HG02798 (cell line): Measurements from ENCODE around the gene XCR1.

Experiments used
- ATAC-seq: cut with Tn5 transposase; IDR thresholded peaks from one replicate; pipeline ENCODE4 v1.9.1; 2021; ENCODE audit warnings: mild to moderate bottlenecking; ENCODE audit not compliant: unreplicated experiment, poor library complexity

XCR1 gene

DNA sequence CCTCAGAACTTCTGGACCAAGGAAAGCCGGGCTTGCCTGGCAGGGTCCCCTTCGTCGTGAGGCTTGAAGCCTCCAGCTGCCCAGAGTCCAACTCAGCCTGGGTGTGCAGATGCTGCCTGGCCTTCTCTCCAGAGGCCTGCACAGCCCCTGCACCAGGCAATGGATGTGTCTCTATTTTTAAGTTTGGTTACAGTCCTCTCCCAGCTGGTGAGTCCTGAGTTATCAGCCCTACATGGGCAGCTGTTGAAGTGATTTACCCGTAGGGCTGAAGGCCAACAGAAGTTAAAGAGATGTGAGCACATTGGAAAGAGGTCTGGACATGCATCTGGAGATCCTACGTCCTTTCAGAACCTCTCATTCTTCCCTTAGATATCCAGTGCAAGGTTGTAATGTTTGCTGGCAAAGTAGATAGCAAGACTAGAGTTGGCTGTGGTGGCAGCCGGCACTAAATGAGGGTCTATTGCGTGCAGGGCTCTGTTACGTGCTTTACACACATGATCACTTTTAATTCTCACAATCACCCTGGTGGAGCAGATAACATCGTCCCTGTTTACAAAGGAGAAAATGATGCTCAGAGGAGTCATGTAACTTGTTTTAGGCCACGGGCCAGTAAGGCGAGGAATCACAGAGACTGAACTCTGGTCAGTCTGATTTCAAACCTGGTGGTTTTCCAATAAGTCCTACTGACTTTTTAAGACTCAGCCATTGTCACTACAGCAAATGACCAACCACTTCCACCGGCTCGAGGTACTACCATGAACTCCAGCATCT lies 41.6 kb downstream of the XCR1 start:
- no peak for ATAC-seq

DNA sequence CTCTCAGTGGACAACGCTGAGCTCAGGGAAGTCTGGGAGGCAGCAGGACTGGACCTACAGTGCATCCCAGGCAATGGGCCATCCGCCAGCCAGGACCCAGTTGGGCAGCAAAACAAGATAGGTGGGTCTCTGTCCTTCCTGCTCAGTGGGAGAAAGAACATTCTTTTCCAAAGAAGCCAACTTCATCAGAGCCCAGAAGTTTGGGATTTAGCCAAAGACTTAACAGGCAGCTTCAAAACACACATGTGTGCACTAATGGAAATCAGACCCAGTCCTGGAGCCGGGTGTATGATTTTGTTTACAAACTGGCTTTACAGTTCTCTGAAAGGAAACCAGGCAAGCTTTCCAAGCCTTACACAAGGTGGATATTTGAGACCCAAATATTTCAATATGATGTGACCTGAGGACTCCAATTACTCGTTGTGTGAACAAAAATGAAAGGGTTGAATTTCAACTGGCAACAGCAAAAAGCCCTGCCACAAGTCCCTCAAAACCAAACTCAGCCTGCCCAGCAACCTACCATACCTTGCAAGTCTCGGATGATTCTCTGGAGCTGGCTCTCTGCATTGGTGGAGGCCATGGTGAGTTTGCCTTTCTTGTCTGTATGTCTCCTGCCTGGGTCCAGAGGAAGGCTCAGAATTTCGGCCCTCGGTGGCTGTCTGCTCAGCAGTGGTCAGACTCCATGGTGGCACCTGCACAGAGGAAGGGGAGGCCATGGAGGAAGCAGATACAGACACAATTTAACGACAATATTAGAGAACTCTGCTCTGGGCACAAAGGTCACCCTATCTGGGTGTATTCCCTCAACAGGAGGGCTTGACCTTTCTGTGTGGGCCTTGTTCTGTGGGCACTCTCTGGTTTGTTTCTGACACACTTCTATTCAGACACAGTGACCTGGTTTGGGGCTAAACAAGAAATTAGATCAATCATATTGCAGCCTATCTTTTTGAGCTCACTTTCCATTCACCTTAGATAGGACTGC lies 42.7 kb downstream of the XCR1 start:
- no peak for ATAC-seq

DNA sequence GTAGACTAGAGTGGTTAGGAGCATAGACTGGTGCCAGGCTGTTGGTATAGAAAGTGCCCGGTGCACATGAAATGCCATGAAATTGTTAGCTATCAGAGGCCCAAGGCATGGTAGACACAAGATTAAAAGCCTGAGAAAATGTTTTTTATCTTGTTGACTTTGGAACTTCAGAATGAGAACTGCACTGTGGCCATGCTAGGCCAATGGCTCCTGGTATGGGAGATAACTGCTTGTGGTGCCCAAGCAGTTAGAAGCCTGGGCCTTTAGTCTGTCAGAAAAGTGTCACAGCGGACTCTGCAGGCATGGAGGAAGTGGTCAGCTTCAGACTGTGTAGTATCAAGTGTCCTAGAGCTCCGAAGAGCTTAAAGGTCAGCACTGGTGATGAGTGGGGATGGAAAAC lies 43.5 kb downstream of the XCR1 start:
- no peak for ATAC-seq

DNA sequence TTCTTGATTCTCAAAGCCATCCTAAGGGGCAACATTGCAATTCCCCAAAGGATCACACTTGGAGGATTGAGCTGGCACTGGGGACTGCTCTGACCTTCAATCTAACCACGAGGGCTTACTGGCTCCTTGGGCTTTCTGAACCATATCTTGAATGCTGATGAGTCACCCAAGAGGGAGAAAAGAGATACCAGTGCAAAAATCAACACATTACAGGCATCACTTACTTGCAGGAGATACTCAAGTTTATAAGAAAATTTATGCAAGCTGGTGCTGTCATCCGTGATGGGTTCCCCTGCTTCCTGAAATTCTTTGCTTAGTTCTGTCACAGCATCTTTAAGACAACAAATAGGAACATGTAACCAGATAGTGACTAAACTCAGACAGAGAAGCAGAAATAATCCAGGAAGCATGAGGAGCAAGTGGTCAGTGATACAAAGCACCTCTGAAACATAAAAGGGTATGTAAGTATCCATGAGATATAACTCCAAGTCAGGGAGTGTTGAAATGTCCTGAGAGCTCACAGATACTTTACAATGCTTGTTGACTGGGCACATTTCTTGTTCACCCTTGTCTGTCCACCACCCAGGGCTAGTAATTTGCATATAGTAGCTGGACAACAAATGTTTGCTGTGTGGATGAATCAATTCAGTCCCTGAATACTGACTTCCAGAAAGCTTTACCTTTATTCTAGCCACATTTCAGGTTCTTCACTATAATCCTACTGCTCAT lies 45.8 kb downstream of the XCR1 start:
- ATAC-seq, result no peak

DNA sequence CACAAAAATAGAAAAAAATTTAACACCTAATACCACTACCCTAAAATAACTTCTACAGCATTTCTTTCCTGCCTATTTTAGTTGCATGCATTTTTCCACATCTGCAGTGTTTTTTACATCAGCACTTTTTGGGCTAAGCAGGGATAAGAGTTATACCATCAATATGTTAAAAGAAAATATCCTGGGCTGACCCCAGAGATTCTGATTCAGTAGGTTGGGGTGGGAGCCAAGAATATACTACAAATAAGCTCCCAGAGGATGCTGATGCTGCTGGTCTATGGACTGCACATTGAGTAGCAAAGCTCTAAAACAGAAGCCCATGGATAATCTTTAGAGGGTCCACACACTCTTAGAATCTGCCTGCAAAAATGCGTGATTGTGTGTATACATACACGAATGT lies 46.5 kb downstream of the XCR1 start:
- no peak for ATAC-seq

DNA sequence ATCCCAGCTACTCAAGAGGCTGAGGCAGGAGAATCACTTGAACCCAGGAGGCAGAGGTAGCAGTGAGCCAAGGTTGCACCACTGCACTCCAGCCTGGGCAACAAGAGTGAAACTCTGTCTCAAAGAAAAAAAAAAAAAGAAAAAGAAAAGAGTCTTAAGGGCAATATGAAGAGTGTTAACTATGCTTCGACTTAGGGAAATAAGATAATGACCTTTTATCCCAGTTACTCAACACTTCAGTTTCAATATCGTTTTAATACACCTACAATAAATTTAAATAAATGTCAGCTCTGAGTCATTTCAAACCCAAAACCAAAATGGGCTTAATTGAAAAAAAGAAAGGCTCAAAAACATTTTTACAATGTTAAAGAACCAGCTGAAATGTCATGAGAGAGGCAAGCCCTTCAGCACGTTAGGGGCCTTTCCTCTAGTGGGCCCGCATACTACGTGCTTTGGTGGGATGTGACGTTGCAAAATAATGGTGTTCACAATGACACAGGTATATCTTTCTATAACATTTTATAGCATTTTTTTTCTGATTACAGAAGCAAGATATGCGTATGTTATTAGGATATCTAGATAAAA lies 47.0 kb downstream of the XCR1 start:
- ATAC-seq, result no peak

DNA sequence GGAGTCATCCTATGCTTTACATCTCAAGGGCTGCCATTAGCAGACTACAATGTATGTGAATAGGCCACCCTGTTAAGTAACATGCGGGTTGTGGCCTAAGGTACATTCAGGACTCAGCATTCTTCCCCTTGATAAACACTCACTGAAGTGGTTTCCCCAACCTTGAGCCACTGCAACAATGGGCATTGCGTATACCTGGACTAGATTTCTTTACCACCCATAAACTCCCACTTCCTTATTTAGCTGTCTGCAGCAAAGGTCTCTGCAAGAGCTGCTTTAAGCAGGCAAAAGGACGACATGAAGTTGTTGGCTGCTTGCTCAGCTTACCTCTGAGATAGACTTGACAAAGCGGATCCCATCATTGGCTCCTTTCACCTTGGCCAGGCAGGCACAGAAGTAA lies 47.9 kb downstream of the XCR1 start:
- no peak for ATAC-seq

DNA sequence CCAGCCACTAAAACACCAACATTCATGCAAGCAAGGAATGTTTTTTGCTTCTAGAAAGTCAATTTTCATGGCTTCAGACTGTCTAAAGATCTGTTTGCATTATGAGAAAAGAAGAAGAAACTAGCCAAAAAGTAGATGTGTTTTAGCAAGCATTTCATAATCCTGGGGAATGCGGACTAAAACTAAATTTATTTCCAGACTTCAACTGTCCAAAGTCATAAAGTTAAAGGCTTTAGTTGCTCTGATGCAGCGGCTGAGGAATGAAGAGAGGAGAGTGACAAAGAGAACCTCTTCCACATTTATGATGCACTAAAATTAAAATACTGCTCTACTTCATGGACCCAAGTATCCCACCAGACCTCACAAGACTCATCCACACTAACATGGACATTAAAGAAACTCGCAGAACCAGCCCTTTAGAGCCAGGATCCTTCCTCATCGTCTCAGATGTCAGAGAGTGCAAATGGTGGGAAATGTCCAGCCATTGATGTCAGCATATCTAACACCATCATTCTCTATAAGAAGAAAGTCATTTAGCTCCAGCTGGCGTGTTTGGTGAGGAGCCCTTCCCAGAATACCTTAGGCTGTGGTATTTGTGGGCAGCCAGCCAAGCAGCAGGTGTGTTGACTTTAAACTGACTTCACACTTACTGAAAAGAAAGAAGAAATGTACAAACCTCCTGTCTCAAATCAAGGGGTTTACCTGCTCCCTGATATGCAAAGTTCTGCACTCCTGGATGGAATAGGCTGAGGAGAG lies 49.1 kb downstream of the XCR1 start:
- ATAC-seq, result no peak

DNA sequence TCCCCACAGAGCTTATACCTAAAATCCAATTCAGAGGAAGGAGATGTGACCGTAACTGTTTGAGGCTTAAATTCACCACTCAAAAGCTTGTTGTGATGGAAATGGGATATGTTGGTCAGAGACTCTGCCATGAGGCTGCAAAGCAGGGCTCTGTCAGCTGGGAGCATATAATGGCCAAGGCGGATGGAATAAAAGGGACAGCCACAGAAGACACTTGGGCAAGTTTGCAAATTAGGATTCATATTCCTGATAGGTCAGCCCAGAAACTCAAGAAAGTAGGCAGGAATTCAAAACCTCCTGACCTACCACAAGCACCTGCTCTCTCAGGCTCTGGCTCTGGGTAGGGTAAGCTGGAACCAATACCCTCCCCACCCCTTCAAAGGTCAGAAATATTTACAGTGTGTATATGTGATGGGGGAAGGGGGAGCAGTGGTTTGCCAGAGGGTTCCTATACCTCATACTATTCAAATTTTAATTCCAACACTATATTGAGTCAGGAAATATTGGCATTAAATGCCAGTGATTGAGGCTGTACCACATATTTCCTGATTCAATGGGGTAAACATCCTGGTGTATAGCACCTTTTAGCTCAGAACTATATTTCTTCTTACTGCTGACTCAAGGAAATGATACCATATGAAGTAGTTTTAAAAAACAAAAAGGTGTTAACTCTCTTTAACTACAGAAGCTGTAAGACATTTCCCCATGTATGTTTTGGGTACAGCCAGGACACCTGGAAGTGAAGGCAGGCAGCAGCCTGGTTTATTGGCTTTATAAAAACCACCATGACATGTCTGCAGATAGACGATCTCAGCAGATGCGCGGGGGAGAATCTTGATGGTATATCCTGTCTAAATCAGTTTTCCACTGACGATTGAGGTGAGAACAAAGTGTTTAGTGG lies 50.8 kb downstream of the XCR1 start:
- ATAC-seq, result no peak

DNA sequence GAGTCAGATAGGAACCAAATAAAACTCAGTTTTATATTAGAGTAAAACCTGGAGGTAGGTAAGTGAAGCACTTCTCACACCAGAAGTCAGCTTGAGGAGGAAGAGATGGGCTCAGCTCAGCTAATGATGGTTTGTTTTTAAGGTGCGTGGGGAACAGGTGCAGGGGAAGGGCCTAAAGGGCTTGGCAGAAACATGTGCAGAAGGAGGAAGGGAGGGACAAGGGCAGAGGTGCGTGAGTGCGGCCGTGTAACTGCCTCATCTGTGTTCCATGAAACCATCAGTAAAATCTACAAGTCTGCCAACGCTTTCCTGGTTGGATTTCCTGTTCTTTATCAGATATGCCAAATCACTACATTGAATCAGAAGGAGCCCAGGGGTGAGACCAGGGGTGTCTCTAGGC lies 51.6 kb downstream of the XCR1 start:
- no peak for ATAC-seq

DNA sequence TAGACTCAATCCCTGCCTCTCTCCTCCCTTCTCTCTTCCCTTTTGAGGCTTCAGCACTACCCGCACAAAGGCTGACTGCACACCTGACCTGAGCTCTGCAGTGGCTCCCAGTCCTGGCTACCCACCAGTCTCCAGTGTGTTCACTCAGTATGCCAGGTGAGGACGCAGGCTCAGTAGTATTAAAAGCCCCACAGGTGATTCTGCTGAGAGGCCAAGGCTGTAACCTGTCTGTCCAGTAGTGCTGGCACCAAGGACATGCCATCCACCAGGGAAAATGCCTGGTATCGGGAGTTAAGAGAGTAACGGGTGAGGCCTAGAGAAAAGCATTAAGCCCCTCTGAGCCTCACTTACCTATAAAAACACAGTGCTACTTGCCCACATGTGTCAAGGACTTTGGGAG lies 52.6 kb downstream of the XCR1 start:
- ATAC-seq, result no peak

DNA sequence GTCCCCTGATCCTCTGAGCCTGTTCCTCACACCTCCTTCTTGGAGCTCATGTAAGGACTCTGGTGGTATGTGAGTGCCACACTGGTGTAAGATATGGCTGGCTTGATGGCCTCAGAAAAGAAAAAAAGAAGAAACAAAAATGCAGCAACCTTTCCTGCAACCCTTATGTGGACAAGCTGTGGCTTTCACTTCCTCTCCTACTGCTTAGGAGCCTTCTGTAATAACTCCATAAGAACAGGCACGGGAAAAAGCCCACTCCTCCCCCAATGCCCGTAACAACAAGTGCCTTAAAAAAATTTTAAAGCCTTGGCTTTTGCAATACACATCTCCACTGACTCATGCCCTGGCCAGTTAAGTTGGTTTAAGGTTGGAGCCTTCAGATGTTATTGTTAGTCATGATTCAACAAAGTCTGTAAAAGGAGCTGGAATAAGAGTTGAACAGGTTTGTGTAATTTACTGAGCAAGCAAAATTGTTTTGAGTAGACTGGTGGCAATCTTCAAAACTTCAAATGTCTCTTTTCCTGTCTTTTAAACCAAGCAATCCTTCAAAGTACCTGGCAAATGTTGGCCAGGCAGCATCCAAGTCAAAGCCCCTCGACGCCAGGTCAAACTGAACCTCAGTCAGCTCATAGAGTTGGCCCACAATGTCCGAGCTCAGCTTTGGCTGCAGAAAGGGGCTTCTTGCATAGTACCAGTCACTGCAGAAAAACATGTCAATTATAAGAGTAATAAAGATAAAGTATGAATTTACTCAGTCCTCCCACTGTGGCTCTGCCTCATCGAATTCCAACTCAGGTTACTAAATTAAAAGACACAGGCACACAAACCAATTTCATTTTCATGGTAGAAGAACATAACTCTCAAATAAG lies 54.5 kb downstream of the XCR1 start:
- no peak for ATAC-seq

DNA sequence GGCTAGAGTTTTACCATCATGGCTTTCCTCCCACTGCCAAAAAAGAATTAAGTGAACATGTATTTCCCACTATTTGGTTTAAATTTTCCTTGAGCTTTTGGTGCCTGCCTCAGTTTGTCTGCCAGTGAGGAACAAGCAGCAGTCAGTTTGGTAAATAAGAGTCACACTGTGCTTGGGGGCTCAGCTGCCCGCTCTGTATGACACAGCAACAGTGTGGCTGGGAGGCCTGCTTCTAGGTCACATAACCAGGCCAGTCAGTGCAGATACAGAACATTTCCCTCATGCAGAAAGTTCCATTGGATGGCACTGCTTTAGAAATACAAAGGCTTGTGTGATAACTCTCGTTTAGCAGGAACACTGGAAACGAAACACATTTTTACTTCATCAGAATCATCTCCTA lies 57.3 kb downstream of the XCR1 start:
- ATAC-seq, result no peak

DNA sequence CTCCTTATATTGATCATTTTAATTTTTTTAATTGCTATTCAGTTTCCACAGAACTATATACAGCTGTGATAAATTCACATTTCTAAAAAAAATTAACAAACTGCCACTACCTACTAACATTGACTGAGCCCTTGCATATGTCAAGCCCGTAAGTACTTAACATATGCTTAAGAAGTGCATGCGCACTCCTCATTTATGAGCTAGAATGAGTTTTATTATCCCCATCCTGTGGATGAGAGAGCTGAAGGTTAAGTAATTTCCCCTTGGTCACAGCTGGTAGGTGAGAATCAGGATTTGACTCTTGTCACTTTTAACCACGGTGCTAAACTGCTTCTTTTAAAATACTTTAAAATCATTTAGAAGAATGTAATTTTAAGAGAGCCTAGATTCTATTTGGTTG lies 58.2 kb downstream of the XCR1 start:
- ATAC-seq, result no peak

DNA sequence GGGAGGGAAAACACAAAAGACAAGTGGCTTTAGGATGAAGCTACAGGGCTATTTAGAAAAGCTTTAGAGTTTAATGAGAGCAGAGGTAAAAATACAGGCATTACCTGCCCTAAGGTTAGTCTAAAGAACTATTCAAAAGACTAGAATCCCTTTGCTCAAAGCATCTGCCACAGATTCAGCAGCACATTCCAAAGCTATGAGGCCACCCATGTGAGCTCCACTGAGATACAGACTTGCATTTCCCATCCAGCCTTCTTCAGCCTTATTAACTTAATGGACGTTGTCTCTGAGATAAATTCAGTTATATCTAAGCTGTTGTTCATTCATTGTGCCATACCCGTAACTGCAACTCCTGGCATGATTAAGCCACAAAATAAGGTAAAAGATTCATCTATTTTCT lies 58.6 kb downstream of the XCR1 start:
- no peak for ATAC-seq

DNA sequence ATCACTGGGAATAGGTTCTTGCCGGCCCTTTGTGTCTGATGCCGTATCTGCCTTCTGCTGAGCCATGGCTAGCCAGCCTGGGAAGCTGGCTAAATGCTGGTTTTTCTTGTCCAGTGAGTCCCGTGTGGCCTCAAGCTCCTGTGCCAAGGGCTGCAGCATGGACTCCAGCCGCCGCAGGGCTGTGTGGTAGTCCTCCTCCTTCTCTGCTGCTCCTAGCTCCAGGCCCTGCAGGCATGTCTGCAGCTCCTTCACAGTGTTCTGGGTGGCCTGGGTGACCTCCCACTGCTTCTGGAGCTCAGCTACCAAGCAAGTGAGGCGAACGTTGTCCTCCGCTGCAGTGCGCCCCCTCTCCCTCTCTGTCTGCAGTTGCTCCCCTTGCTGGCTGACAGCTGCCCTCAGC lies 59.1 kb downstream of the XCR1 start:
- no peak for ATAC-seq

DNA sequence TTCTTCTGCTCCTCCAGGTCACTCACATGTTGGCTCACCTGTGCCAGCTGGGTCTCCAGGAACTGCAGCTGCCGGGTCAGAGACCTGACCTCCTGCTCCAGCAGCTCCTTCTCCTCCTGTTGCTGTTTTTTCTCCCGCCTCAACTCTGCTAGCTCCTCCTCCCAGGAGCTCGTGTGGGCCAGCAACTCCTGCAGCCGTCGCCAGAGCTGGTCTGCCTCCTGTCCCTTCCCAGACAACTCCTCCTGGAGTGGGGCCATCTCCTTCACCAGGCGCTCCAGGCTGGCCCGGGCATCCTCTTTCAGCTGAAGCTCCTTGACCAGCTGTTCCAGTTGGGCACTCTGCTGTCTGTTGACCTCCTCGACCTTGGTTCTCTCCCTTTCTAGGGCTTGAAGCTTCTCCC lies 59.6 kb downstream of the XCR1 start:
- ATAC-seq, result no peak
